GM19193 (cell line): Measurements from ENCODE around the gene MYCBP2.

Source experiments
- POLR2A ChIP-seq: IDR thresholded peaks from 4 replicates; pipeline ENCODE4 v1.6.1; 2011; ENCODE audit not compliant: insufficient read depth, insufficient read length; ENCODE audit errors: extremely low read depth

Gene MYCBP2

DNA sequence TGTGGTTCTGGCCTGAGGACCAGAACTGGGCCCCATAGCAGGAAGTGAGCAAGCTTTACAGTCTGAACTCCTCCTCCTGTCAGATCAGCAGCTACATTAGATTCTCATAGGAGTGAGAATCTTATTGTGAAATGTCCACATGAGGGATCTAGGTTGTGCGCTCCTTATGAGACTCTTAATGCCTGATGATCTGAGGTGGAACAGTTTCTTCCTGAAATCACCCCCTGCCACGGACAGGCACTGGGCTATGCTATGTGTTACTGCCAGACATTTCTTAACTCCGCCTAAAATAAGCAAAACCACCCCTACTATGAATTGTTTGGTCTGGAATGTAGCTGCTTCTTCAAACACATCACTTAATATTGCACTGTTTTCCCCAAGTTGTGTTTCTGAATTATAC, 304.6 kb downstream of the MYCBP2 start:
- TF ChIP-seq POLR2A: no peak

DNA sequence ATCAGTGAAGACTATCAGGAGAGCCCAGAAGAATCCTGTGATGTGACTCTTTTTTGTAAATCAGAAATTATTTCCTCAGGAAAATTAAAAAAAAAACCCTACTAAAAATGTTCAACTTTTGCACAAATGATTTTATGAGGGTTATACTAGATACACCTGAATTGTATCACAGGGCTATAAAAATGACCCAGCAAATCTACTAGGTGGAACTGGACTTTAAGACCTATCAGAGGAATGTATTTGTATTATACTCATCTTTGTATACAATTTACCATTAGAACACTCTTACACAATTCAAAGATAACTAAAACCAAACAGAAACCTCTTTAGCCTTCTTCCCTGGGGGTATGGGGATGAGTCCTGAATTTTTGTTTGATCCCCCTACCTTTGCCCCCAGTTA, 307.1 kb downstream of the MYCBP2 start:
- no peak for TF ChIP-seq POLR2A

DNA sequence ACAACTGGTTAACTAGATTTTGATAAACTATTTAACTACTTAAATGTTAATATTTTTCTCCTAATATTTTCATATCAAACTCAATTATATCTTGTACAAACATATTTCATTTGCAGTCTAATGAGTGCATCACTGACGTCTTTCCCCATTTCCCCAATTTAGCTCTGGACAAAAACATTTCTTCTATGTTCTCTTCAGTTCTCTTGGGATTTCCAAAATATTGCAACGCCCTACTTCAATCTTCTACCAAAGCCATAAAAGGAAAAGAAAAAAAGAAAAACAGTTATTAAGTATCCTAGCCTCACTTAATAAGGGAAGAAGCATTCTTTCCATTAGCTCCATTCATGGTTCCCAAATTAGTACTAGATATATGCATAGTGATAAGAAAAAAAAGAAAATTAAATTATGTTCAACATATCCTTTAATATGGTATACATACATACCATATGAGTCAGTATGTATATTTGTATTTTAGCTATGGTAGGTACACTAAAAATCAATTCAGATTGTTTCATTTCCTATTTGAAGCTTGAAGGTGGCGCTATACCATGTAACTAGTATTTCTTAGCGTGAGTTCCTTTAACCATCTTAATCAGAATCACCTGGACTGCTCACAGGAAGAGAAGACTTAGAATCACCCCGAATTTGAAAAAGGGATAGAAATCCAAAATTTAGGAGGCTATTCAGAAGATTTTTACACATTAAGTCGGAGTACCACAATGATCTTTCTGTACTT, 309.8 kb downstream of the MYCBP2 start:
- TF ChIP-seq POLR2A: no peak

DNA sequence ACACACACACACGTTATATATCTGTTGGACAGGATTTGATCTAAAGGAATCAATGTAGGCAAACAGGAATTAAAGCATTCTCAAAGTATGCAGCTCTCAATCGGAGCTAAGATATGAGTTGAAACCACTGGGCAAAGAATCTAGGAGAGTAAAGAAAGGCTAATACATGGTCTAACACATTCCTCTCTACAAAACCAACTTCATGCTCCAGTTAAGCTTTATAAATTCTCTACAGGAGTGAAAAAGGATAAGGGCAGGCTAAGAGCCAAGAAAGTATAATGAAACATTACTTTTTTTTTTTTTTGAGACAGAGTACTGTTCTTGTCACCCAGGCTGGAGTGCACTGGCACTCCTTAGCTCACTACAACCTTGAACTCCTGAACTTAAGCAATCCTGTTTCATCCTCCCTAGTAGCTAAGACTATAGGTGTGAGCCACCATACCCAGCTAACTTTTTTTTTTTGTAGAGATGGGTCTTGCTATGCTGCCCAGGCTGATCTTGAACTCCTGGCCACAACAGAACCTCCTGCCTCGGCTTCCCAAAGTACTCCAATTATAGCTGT, 310.6 kb downstream of the MYCBP2 start:
- TF ChIP-seq POLR2A: no peak

DNA sequence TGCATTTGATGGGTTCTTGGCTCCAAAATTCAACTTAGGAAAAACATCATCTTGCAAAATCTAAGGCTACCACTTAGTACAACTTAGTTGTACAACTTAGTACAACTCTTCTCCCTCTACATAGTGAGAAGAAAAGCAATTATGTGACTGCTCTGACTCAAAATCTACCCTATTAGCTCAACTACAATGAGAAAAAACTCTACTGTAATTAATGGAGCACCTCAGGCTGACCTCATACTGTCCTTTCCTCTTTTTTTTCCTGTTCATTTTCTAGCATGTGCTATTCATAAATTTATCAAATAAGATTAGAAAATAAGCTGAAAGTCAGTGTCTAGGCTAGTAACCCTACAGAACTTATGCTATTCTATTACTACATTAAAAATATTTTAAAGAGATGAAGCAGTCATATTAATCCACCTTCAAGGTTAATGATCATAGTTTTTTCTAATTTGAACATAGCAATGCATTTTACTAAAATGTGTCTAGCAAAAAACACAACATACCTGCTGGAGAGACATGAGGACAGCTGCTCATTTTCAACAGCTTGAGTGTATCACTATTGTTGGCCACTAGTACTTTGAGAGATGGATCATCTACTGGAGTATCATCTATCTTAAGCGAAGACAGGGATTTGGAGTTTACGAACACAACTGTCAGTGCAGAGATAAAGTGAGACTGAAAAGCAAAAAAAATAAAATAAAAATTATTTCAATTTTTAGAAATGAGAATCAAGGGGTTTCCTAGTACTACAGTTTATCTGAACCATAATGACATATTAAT, 311.8 kb downstream of the MYCBP2 start:
- no peak for TF ChIP-seq POLR2A

DNA sequence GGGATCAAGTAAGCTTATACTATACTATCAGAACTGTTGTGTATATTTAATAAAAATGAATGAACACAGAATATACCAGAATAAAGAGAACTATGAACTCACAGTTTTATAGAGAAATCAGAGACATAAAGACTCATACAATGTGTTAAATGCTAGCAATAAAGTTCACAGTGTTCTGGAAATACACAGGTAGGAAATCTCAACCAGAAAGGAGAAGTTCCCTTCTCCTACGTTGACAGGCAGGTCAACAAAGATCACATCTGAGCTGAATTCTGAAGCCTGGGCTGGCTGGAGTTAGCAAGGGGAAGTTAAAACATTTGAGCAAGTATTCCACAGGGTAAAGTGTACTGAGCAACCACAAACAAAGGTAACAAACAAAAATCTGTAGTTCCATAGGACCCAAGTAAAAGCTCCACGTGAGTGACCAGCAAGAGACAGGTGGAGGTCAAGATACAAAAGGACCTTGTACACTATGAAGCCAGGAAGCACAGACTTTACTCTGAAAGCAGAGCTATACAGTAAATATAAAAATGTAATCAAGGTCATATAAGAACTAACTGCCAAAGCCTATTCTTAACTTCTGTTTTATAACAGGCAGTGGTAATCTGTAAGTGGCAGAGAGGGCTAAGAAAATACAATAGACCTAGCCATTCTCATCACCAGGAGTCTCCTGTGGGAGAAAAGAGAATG, 312.9 kb downstream of the MYCBP2 start:
- TF ChIP-seq POLR2A: no peak

DNA sequence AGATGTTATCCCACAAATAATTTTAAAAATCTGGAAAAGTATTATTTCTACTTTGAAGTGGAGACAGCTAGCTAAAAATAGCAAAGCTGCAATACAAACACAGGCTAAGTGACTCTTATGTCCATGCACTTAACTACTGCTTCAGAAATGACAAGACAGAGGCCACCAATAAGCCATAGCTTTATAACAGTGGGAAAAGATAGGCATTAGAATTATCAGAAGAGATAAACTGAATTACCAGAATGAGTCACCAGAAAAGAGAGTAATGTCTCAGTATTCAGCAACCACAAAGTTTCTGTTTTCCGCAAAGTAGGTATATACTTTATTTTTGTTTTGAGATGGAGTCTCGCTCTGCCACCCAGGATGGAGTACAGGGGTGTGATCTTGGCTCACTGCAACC, 317.9 kb downstream of the MYCBP2 start:
- no peak for TF ChIP-seq POLR2A

DNA sequence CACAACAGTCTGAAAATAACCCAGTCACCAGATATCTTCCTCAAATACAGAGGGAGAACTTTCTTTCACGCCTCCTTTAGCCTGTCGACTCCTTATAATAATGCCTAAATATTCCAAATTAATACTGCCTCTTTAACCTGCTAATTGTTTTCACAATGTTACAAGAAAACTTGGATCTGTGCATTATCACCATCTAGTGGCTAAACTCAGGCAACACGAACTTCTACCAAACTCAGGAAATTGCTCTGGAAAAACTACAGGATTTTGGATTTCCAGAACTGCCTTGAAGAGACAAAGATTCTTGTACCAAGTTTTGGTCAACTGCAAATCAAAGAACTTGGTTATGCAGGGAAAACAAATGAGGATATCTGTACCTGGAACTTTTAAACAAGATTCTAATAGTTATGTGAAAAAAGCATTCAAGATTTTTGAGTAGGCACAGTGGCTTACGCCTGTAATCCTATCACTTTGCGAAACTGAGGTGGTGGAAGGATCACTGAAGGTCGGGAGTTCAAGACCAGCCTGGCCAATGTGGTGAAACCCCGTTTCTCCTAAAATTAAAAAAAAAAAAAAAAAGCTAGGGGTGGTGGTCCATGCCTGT, 324.2 kb downstream of the MYCBP2 start:
- no peak for TF ChIP-seq POLR2A

DNA sequence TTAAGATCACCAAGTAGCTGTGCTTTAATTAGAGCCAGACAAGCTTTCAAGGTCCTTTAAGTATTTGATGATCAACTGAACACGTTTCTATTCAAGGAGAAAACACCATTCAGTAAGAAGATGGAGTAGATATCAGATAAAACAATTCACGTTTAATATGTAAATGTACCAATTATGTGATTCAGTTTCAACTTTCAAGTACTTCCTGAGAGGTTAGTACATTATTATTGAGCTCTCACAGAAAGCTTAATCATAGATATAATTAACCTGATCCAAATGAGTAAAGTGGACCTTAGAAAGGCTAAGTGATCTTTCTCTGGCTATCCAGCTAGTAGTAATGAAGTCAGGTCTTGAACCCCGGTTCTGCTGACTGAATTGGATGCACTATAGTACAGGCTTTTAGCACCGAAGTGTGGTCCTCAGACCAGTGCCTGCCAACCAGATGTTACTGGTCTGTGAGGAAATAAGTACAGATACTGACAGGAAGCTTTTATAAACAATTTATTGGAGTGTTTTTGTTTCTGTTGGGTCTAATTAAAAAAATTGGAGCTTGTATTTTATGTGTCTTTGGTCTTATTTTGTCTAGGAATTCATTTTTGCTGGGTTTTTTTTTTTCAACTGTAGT, 324.8 kb downstream of the MYCBP2 start:
- TF ChIP-seq POLR2A: no peak

DNA sequence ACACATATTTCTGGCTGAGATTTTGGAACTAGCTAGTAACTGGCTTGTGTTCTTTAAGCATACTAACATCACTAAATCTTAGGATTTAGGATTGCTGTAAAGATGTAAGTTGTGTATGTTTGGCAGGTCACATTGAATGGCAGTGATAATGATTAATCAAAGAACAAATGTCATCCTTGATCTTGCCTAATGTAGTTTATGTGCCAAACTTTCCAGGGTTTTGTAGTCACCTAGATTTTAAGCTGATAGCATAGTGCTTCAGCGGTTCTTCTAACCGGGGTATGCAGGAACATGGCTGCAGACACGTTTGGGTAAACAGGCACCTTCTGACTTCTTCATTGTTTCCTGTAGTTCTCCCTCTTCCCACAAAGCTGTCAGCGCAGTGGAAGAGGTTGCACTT, 325.4 kb downstream of the MYCBP2 start:
- TF ChIP-seq POLR2A: no peak

DNA sequence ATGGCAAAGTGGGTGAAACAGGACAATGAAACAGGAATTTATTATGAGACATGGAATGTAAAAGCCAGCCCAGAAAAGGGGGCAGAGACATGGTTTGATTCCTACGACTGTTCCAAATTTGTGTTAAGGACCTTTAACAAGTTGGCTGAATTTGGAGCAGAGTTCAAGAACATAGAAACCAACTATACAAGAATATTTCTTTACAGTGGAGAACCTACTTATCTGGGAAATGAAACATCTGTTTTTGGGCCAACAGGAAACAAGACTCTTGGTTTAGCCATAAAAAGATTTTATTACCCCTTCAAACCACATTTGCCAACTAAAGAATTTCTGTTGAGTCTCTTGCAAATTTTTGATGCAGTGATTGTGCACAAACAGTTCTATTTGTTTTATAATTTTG, 326.4 kb downstream of the MYCBP2 start:
- no peak for TF ChIP-seq POLR2A
